ENCODE data around the gene MYT1.

GRCh38 chr20:64264091-64264490, 99.8 kb downstream of the MYT1 start:
- TF ChIP-seq RFX5 (IDR thresholded peaks at IDR 0.05; ENCODE audit: borderline replicate concordance, low read depth, low read length) (no peak), TAF1 (IDR thresholded peaks at IDR 0.05; ENCODE audit: low read depth, low read length) (no peak), FOSL1 (IDR thresholded peaks at IDR 0.05; ENCODE audit: insufficient read depth, low read depth, low read length) (no peak), EZH2 (IDR thresholded peaks at IDR 0.05; ENCODE audit: low read depth, low read length, severe bottlenecking) (no peak), SRF (IDR thresholded peaks at IDR 0.05; ENCODE audit: low read depth, low read length) (no peak), POU5F1 (IDR thresholded peaks at IDR 0.05; ENCODE audit: low read depth, low read length) (no peak), POLR2AphosphoS5 (IDR thresholded peaks at IDR 0.05; ENCODE audit: low read depth, low read length) (no peak), EP300 (IDR thresholded peaks at IDR 0.05; ENCODE audit: borderline replicate concordance in 1 of 2, low read depth in 2 of 2, low read length in 2 of 2) (no peak), GABPA (IDR thresholded peaks at IDR 0.05; ENCODE audit: borderline replicate concordance, insufficient read depth, low read length) (no peak)
- TF ChIP-seq, protein P1, sequence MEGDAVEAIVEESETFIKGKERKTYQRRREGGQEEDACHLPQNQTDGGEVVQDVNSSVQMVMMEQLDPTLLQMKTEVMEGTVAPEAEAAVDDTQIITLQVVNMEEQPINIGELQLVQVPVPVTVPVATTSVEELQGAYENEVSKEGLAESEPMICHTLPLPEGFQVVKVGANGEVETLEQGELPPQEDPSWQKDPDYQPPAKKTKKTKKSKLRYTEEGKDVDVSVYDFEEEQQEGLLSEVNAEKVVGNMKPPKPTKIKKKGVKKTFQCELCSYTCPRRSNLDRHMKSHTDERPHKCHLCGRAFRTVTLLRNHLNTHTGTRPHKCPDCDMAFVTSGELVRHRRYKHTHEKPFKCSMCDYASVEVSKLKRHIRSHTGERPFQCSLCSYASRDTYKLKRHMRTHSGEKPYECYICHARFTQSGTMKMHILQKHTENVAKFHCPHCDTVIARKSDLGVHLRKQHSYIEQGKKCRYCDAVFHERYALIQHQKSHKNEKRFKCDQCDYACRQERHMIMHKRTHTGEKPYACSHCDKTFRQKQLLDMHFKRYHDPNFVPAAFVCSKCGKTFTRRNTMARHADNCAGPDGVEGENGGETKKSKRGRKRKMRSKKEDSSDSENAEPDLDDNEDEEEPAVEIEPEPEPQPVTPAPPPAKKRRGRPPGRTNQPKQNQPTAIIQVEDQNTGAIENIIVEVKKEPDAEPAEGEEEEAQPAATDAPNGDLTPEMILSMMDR (IDR thresholded peaks at IDR 0.05; ENCODE audit: control extremely low read depth in 1 of 3, insufficient read depth in 1 of 3, low read depth in 1 of 3, low read length in 3 of 3) = no peak

All from H1 (cell line).